ENCODE measurements around the gene ST6GALNAC3. TPM values are rescaled to one million over a fixed set of nuclear protein-coding genes. Genes with fewer than 3 reads are reported as not detected.
A peak's percentile ranks its signal among the peaks of the same experiment; 100 is the strongest.

The ST6GALNAC3 gene
- total RNA-seq, 6 experiments from 2014 or later: 1.4 to 3.2 (median 2.6) TPM

GRCh38 chr1:76470166-76470565 lies 395.6 kb downstream of the ST6GALNAC3 start:
- H3K9me3 ChIP-seq: no peaks in the 10 kb centered on the region
- no peaks in the 10 kb centered on the region for H3K4me1 ChIP-seq
- DNase-seq (no peak), ATAC-seq (no peak)
- no peak overlapping the region for H3K4me3 ChIP-seq
- no peaks in the 10 kb centered on the region for H3K27me3 ChIP-seq
- 64% methylated on average over 1 of the region's 1 CpG for WGBS (ENCODE audit: insufficient coverage, low coverage, low lambda C conversion rate, missing lambda C conversion rate)
- intact Hi-C loops (cut with DNase I): no loop called here
- no peak overlapping the region for H3K27ac ChIP-seq
- H3K36me3 ChIP-seq: no peaks in the 10 kb centered on the region
- no peak for TF ChIP-seq POLR2A (IDR thresholded peaks at IDR 0.05)
- TF ChIP-seq, protein P1, sequence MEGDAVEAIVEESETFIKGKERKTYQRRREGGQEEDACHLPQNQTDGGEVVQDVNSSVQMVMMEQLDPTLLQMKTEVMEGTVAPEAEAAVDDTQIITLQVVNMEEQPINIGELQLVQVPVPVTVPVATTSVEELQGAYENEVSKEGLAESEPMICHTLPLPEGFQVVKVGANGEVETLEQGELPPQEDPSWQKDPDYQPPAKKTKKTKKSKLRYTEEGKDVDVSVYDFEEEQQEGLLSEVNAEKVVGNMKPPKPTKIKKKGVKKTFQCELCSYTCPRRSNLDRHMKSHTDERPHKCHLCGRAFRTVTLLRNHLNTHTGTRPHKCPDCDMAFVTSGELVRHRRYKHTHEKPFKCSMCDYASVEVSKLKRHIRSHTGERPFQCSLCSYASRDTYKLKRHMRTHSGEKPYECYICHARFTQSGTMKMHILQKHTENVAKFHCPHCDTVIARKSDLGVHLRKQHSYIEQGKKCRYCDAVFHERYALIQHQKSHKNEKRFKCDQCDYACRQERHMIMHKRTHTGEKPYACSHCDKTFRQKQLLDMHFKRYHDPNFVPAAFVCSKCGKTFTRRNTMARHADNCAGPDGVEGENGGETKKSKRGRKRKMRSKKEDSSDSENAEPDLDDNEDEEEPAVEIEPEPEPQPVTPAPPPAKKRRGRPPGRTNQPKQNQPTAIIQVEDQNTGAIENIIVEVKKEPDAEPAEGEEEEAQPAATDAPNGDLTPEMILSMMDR (IDR thresholded peaks at IDR 0.05): no peak

GRCh38 chr1:76471536-76471935 lies 397.0 kb downstream of the ST6GALNAC3 start:
- no peak overlapping the region for H3K27ac ChIP-seq
- TF ChIP-seq POLR2A (IDR thresholded peaks at IDR 0.05): no peak
- TF ChIP-seq, protein P1 (IDR thresholded peaks at IDR 0.05): no peak
- H3K27me3 ChIP-seq: no peaks in the 10 kb centered on the region
- no peaks in the 10 kb centered on the region for H3K9me3 ChIP-seq
- no peak overlapping the region for H3K4me3 ChIP-seq
- DNase-seq (no peak), ATAC-seq (no peak)
- H3K4me1 ChIP-seq: no peaks in the 10 kb centered on the region
- no peaks in the 10 kb centered on the region for H3K36me3 ChIP-seq
- intact Hi-C loops (cut with DNase I): no loop called here

DNA sequence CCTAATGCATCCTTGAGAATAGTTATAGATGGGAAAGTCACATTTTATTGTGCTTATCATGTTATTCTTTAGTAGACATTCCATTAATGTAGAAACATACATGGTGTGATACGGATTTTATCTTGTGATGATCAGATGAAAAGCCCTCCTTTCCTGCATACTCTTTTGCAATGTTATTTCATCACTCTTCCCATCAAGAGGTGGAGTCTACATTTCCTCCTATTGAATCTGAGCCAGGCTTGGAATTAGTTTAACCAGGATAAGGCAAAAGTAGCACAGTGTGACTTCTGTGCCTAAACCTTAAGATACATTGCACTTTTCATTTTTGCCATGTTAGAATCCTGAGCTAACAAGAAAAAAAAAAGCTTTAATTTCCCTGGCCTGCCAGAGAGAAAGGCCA lies 399.0 kb downstream of the ST6GALNAC3 start:
- Histone ChIP-seq H3K9me3 (no peaks in the 10 kb centered on the region), H3K4me1 (no peaks in the 10 kb centered on the region), H3K36me3 (no peaks in the 10 kb centered on the region), H3K4me3 (no peak overlapping the region), H3K27me3 (no peaks in the 10 kb centered on the region), H3K27ac (no peak overlapping the region)
- no peak for TF ChIP-seq POLR2A (IDR thresholded peaks at IDR 0.05)
- TF ChIP-seq, protein P1 (IDR thresholded peaks at IDR 0.05): no peak
- 11% methylated on average over 1 of the region's 1 CpG for WGBS (ENCODE audit: insufficient coverage, low coverage, low lambda C conversion rate, missing lambda C conversion rate)
- peak in 2 of 4 donors; percentile 18 to 29 for ATAC-seq
- DNase-seq: no peak
- intact Hi-C loops (cut with DNase I): no loop called here

- ATAC-seq: peak in 2 of 4 donors; percentile 39 to 55
- no peak for DNase-seq
These were observed 400.4 kb downstream of the ST6GALNAC3 start for GRCh38 chr1:76474922-76475321.

More at GRCh38 chr1:76474922-76475321, 400.4 kb downstream of the ST6GALNAC3 start:
- no peak overlapping the region for H3K4me3 ChIP-seq
- intact Hi-C loops (cut with DNase I): no loop called here
- no peak overlapping the region for H3K27ac ChIP-seq
- no peaks in the 10 kb centered on the region for H3K9me3 ChIP-seq
- TF ChIP-seq POLR2A (IDR thresholded peaks at IDR 0.05): no peak
- TF ChIP-seq, protein P1 (IDR thresholded peaks at IDR 0.05): no peak
- H3K4me1 ChIP-seq: no peaks in the 10 kb centered on the region
- no peaks in the 10 kb centered on the region for H3K36me3 ChIP-seq
- WGBS (ENCODE audit: insufficient coverage, low coverage, low lambda C conversion rate, missing lambda C conversion rate): 37% methylated on average over 4 of the region's 4 CpGs
- H3K27me3 ChIP-seq: no peaks in the 10 kb centered on the region
